ENCODE results near the gene RAMACL.

- TF ChIP-seq, protein P1, sequence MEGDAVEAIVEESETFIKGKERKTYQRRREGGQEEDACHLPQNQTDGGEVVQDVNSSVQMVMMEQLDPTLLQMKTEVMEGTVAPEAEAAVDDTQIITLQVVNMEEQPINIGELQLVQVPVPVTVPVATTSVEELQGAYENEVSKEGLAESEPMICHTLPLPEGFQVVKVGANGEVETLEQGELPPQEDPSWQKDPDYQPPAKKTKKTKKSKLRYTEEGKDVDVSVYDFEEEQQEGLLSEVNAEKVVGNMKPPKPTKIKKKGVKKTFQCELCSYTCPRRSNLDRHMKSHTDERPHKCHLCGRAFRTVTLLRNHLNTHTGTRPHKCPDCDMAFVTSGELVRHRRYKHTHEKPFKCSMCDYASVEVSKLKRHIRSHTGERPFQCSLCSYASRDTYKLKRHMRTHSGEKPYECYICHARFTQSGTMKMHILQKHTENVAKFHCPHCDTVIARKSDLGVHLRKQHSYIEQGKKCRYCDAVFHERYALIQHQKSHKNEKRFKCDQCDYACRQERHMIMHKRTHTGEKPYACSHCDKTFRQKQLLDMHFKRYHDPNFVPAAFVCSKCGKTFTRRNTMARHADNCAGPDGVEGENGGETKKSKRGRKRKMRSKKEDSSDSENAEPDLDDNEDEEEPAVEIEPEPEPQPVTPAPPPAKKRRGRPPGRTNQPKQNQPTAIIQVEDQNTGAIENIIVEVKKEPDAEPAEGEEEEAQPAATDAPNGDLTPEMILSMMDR (IDR thresholded peaks at IDR 0.05; ENCODE audit: poor library complexity) = no peak
- TF ChIP-seq EZH2 (IDR thresholded peaks at IDR 0.05; ENCODE audit: borderline replicate concordance) = no peak
Observed at GRCh38 chr6:166567107-166567506, 19.4 kb downstream of the RAMACL start.
